ENCODE measurements around the gene CATSPERE.
"Not testable (repeated sequence)": the region's sequence is repeated elsewhere in the genome, so short reads cannot be mapped to it uniquely, and the experiment has no call there.

- not testable (repeated sequence) for TF ChIP-seq CTCF (IDR thresholded peaks at IDR 0.05 in 8 of 11, conservative IDR thresholded peaks at IDR 0.05 in 3 of 11); POLR2AphosphoS5 (IDR thresholded peaks at IDR 0.05)
Measured at GRCh38 chr1:244484971-244485370, 23.9 kb downstream of the CATSPERE start.
